Stimulated activated CD8-positive, alpha-beta memory T cell treated with anti-CD3 and anti-CD28 coated beads, Interleukin-7, amount 100 ng/mL, for 4 hours (primary cell): Measurements from ENCODE around the gene GRK6.

ENCODE experiments used
- DNase-seq, 2 donors: peaks; one replicate each; pipeline ENCODE4 v3.0.0-alpha.2; 2020; ENCODE audit warnings: low read depth in 2 of 2

The GRK6 gene

DNA sequence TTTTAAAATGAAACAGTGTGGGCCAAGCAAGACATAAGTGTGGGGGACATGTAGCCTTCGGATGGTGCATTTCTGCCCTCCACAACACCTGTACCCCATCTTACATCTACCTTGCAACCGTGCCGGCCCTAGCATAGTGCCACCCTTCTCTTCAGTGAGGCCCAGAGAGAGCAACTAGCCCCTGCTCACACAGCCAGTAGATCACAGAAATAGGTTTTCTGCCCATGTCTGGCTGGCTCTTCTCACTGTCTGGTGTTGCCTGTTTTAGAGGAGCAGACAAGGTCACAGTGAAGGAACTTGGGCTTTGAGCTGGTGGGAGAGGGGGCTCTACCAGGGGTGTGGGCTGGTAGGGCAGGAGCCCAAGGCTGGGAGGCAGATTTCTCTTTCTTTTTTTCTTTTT, 59.8 kb downstream of the GRK6 start:
- DNase-seq: no peak

DNA sequence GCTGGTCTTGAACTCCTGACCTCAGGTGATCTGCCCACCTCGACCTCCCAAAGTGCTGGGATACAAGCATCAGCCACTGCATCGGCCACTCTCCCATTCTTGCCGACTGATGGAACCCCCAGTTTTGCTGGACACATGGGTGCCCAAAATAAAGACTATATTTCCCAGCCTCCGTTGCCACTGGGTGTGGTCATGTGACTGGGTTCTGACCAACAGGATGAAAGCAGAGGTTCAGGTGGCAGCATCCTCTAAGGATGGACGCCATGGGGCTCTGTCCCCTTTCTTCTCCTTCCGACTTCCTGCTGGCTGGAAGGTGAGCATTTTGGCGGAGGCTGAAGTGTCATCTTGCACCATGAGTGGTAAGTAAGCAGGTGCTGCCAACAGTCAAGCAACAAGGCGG, 60.7 kb downstream of the GRK6 start:
- no peak for DNase-seq

DNA sequence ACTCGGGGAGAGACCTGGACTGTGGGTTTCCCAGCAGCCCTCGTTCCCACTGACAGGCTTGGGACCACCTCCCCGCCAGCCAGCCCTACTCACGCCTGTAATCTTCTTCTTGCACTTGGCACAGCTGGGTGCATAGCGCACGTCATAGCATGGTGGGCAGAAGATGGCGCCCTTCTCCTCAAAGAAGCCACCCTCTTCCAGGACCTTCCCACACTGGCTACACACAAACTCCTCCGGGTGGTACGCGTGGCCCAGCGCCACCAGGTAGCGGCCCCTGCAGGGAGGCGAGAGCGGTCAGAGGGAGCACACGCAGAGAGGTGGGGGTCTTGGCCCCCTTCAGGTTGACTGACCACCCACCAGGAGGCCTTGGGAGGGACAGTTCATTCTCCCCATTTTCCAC, 61.5 kb downstream of the GRK6 start:
- DNase-seq: no peak

DNA sequence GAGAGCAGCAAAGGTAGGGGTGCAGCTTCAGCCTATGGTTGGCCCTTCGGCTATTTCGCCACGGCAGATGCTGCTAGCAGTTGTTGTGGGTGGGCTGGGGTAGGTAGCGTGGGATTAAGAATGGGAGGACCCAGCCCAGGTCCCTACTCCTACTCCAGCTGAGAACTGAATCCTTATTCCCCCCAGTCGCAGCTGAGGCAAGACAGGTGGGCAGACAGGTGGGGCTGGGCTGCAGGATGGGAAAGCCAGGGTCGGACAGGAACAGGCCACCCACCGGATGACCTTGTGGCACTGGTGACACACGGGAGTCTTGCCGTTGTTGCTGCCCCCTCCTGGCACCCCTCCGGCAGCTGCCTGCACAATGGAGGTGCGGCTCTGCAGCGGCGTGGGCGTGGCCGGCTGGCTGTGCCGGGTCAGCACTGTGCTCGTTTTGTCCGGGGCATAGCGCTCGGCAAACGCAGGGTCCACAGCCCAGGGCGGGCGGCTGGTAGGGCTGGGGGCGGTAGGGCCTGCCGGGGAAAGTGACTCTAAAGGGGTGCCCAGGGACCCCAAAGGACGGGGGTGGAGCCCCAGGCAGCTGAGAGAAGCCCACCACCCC, 62.7 kb downstream of the GRK6 start:
- no peak for DNase-seq

DNA sequence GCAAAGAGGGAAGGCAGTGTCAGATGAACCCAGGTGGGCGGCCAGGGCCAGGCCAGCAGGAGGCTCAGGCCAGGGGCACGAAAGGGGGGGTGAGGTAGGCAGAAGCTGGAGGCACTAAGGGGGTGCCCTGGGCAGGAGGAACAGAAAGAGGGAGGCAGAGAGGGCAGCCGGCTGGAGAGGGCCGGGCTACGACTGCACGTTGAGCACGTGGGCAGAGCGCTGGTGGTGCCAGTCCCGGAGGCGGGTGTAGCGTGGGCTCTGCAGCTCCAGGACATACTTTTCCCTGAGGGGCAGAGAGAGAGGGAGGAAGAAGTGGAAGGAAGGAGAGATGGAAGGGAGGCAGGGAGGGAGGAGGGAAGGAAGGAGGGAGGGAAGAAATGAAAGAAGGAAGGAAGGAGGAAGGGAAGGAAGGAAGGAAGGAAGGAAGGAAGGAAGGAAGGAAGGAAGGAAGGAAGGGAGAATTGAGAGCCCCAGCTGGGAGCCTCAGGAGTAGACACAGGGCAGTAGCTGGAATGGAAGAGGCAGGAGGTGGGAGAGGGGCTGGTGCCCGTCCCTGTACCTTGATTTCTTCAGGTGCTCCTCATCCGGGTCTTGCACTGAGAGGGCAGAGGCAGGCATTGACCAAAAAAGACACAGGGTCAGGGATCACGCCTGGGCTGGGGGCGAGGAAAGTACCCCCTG, 64.0 kb downstream of the GRK6 start:
- no peak for DNase-seq

DNA sequence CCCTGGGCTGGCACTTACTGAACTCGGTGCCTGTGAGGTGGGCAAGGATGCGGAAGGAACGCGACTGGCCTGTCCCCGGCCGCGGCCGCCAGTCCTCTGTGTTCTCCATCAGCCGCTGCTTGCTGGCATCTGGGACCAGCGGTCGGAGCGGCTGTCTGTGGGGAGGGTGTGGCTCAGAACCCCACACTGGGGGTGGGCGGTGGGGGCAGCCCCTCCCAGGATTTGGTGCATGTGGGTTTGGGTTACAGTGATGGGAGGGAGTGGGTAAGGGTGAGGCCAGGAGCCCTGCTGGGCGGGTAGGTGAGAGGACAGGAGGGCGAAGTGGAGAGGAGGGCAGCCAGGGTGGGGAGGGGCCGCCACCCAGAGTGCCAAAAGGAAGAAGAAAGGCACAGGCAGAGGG, 64.5 kb downstream of the GRK6 start:
- DNase-seq: no peak

DNA sequence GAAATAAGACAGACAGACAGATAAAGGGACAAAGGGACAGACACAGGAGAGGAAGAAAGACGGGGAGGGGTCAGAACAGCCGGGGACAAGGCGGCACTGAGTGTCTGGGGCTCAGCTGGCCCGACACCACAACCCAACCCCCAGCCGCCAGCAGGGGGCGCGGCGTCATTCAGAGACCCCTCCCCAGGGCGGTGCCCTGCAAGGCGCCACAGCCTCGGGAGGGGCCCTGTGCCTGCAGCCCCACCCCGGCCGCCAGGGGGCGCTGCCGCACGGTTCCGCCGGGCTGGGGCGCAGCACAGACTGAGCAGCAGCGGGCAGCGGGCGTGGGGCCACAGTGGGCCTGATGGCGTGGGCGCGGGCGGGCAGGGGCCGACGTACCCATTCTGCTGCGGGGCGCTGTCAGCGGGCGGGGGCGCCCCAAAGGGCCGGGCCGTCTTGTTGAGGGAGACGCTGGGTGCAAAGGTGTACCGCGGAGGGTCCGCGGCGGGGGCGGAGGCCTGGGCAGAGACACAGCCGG, 65.0 kb downstream of the GRK6 start:
- DNase-seq: no peak

DNA sequence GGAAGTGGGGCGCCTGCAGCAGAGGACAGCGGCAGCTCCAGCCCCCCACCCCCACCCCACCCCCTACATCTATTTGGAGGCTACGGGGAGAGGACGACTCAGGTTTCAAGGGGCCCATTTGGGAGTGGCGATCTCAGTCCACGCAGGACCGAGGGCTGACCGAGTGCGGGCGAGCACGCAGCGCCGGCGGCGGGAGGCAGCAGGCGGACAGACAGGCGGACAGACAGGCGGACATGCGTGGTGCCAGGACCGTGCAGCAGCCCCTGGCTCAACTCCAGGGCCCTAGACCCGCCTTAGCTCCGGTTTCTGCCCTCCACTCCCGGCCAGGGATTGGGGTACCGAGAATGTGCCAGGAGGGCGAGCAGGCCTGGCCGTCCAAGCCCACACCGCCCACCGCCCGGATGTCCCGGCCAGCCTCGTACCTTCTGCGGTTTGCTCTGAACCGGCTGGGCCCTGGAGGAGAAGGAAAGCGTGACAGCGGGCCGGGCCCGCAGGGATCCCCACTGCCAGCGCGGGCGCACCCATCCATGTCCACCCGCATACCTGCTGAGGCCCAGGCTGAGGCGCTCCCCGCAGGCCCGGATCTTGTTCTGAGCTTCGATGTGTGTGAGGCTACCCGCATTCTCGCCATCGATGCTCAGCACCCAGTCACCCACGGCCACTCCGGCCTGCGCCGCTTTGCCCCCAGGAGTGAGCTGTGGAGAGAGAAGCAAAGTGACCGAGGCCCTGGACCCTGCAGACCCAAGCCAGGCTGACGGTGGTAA, 65.7 kb downstream of the GRK6 start:
- DNase-seq: no peak
